Esophagus squamous epithelium (tissue), 4 donors: ENCODE data around the gene ANO6.

Source experiments
- POLR2A ChIP-seq, 4 donors: fragments of 450-650 bp; IDR thresholded peaks; one replicate each; pipeline ENCODE4 v1.6.1; 2017; ENCODE audit warnings: antibody characterized with exemption in 4 of 4, mild to moderate bottlenecking in 4 of 4, moderate library complexity in 3 of 4
- TF ChIP-seq, protein P1 (sequence below), 6 experiments: fragments of 450-650 bp in 4 of 6; fragments of 200-600 bp in 2 of 6; sonication (generic) in 2 of 6; IDR thresholded peaks; one replicate each; pipeline ENCODE4 v1.5.1; 2016 to 2019; ENCODE audit warnings: antibody characterized with exemption in 6 of 6, mild to moderate bottlenecking in 4 of 6, moderate library complexity in 4 of 6

- TF ChIP-seq, protein P1, sequence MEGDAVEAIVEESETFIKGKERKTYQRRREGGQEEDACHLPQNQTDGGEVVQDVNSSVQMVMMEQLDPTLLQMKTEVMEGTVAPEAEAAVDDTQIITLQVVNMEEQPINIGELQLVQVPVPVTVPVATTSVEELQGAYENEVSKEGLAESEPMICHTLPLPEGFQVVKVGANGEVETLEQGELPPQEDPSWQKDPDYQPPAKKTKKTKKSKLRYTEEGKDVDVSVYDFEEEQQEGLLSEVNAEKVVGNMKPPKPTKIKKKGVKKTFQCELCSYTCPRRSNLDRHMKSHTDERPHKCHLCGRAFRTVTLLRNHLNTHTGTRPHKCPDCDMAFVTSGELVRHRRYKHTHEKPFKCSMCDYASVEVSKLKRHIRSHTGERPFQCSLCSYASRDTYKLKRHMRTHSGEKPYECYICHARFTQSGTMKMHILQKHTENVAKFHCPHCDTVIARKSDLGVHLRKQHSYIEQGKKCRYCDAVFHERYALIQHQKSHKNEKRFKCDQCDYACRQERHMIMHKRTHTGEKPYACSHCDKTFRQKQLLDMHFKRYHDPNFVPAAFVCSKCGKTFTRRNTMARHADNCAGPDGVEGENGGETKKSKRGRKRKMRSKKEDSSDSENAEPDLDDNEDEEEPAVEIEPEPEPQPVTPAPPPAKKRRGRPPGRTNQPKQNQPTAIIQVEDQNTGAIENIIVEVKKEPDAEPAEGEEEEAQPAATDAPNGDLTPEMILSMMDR (IDR thresholded peaks at IDR 0.05) = no peak
- TF ChIP-seq POLR2A (IDR thresholded peaks at IDR 0.05) = no peak
These were observed 68.4 kb downstream of the ANO6 start for GRCh38 chr12:45284096-45284901.
